Stimulated activated CD8-positive, alpha-beta memory T cell treated with anti-CD3 and anti-CD28 coated beads, Interleukin-15, amount 100 ng/mL, for 4 hours (primary cell): Measurements from ENCODE around the gene BANP.
"Not testable (repeated sequence)": the region's sequence is repeated elsewhere in the genome, so short reads cannot be mapped to it uniquely, and the experiment has no call there.

Experiments used
- DNase-seq, 2 donors: peaks; one replicate each; pipeline ENCODE4 v3.0.0-alpha.2; 2020; ENCODE audit warnings: low read depth in 2 of 2

Gene BANP

DNA sequence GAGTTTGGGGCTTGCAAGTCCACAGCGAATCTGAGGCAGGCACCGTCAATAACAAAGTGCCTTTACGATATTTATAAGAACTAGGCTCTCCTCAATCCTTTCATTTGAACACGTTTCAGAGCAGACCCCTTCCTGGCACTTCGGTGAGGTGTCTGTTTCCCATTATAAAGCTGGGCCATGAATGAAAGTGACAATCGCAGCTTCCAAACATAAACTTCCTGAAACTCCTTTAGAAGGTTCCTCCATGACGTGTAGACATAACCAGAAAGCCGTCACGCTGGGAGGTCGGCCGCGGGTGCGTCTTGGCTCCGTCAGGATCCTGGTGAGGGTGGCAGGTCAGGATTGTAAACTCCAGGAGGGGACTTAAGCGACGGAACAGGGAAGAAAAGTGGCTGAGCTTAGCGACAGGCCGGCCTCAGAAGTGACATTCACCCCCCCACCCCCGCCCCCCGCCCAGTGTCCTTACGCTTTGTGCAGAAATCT is 150.4 kb downstream of the BANP start:
- DNase-seq: not testable (repeated sequence)

- DNase-seq: no peak
Observed at GRCh38 chr16:88102597-88102996, 151.4 kb downstream of the BANP start.

DNA sequence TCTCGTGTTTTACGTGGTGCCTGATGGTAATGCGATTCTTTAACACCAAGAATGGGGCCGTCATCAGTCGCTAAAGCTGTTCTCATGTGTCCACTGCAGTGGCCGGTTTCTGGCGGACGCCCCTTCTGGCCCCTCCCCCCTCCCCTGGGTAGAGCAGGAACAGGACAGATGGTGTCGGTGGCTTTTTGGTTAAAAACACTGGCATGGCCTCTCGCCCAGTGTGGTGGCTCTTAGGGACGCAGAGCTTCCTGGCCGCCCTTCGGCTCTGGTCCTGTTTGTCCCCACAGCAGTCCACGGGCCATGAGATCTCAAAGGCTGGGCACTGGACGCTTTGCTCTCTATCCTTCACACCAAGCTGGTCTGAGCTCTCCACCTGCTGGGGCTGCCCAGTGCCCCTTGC is 151.8 kb downstream of the BANP start:
- DNase-seq: no peak

DNA sequence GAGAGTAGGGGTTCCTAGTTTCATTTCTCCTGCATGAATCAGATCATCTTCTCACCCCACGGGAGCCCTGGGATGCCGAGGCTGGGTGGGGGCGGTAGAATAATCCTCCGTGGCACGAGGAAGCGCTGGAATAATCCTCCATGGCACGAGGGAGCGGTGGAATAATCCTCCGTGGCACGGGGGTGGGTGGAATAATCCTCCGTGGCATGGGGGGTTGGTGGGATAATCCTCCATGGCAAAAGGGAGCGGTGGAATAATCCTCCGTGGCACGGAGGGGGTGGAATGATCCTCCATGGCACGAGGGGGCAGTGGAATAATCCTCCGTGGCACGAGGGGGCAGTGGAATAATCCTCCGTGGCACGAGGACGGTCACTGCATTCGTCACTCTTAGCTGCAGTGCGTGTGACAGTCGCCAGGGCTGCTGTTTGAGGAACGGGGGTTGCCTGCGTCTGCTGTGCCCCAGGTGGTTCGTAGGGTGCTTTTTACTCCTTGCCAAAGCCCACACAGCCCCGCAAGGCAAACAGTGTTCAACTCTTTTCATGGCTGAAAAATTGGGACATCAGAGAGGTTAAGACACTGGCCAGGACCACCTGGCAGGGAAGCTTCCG is 152.5 kb downstream of the BANP start:
- no peak for DNase-seq

GRCh38 chr16:88104363-88104762 is 153.1 kb downstream of the BANP start:
- not testable (repeated sequence) for DNase-seq

DNA sequence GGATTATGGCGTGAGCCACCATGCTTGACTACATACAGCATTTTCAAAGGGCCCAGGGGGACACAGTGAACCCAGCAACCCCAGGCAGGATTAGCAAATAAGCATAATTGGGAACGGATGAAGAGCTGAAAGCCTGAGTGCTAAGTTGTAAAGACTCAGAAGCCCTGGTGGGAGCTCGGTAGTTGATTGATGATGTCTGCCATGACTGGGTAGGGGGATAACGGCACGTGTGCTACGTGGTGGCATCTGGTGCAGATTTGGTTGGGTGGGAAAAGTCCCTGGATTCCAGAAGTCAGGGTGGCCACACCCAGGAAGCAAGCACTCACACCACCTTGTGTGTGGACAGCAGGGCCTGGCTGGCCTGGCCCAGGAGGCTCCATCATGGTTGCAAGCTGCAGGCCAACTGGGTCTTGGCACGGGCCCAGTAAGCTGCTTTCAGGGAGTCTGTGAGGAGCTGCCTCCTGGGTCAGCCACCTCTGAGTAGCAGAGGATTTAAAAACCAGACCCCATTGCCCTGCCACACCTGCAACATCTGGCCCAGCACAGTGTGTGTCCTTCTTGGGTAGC is 154.4 kb downstream of the BANP start:
- not testable (repeated sequence) for DNase-seq

- not testable (repeated sequence) for DNase-seq
Observed at GRCh38 chr16:88106566-88106965, 155.3 kb downstream of the BANP start.

- no peak for DNase-seq
Observed at GRCh38 chr16:88108762-88109161, 157.5 kb downstream of the BANP start.

DNA sequence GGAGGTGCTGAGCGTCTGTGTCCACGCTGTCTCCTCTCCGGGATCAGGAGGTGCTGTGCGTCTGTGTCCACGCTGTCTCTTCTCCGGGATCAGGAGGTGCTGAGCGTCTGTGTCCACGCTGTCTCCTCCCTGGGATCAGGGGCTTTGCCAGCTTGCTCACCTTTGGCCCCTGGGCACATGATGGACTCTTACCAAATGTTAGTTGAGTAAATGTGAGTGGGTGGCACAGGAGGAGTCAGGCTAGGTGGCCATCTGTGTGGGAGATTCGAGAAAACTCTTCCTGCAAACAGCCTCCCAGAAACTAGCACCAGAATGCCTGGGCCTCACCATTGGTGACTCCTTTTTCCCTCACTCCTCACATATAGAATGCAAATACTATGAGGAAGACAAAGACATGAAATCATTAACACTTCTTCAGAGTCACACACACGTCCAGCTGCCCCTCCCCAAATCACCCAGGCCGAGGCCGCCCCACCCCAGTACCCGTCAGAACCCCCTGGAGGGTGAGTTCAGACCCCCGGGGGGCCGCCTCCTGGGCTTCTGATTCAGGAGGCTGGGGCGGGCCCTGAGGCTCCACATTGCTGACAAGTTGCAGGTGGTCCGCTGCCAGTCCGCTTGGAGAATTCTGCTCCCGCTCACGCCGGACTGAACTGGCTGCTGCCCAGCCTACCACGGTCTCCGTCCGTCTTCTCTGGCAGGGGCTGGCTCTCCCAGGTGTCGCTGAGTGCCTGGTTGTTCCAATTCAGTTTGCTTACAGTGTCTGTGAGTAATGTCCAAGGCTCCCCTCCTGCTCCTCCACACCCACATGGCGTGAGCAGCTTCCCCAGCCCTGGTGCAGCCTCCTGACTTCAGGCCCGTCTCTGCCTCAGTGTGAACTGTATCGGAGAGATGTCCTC is 158.7 kb downstream of the BANP start:
- DNase-seq: not testable (repeated sequence)

- DNase-seq: not testable (repeated sequence)
Observed at GRCh38 chr16:88110875-88111494, 159.8 kb downstream of the BANP start.

DNA sequence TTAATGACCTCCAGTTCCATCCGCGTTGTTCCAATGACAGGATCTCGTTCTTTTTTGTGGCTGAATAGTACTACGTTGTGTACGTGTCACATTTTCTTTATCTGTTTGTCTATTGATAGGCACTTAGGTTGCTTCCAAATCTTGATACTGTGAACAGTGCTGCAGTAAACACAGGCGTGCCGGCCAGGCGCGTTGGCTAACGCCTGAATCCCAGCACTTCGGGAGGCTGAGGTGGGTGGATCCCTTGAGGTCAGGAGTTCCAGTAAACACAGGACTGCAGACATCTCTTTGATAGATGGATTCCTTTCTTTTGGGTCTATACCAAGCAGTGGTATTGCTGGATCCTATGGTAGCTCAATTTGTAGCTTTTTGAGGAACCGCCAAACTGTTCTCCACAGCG is 160.7 kb downstream of the BANP start:
- not testable (repeated sequence) for DNase-seq

GRCh38 chr16:88113545-88114045 is 162.4 kb downstream of the BANP start:
- DNase-seq: no peak

GRCh38 chr16:88114541-88115228 is 163.5 kb downstream of the BANP start:
- not testable (repeated sequence) for DNase-seq

- DNase-seq: no peak
Observed at GRCh38 chr16:88116121-88116520, 164.9 kb downstream of the BANP start.

DNA sequence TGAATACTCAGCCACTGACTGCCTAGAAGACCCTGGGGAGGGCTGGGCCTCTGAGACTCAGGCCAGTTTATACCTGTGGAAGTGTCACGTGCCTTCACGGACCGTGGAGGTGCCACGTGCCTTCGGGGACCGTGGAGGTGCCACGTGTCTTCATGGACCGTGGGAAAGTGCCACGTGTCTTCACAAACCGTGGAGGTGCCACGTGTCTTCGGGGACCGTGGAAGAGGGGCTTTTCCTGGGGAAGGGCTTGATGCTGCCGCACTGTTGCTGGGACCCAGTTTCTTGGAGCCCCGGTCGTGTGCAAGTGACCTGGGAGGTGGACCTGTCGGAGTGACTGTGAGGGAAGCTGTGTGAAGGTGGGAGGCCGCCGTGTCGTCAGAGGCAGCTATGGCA is 166.2 kb downstream of the BANP start:
- no peak for DNase-seq

- no peak for DNase-seq
Observed at GRCh38 chr16:88118376-88118775, 167.1 kb downstream of the BANP start.

- DNase-seq: not testable (repeated sequence)
Observed at GRCh38 chr16:88118852-88119741, 167.9 kb downstream of the BANP start.

DNA sequence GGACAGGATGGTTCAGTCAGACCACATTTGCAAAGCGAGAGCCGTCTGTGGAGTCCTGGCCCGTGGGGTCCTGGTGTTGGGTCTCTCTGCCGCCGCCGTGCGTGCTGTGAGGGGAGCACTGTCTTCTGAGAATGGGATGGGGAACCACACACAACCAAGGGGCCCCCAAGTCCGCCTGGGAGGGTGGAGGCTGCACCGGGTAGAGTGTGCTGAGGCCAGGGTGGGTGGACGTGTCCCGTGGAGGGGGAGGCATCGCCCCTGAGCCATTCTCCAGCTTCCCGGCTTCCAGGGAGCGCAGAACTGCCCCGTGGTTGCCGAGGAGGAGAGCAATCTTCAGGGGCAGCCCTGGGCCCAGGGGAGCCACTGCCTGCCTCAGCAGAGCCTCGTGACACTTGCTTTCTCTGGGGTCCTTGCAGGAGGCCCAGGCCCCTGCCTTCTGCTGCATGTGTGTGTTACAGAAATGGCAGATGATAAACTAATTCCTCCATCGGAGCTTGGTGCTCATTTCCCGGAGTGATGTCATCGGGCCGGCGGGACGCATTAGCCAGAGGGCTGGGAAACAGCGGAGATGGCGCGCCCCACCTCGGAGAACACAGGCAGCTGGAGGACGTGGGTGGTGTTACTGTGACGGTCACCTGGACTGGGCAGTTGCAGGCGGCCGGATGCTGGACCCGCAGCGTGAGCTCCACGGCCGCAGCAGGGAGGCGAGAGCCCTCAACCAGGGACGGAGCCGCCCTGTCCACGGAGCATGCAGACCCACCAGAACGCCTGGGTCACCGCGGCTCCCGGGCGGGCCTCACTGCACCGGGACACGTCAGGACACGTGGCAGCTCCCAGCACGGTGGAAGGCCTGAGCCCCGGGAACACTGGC is 168.9 kb downstream of the BANP start:
- DNase-seq: not testable (repeated sequence)

- no peak for DNase-seq
Observed at GRCh38 chr16:88120812-88121211, 169.6 kb downstream of the BANP start.
